GM23338 (cell line): ENCODE data around the gene THSD4. TPM values are rescaled to one million over a fixed set of nuclear protein-coding genes. Genes with fewer than 3 reads are reported as not detected.

Source experiments
- ATAC-seq: fragments of 200-7000 bp; cut with Tn5 transposase; 3 replicates; pipeline ENCODE4 v1.9.1; 2020
- DNase-seq: peaks from one replicate; pipeline ENCODE4 v3.0.0-alpha.2; 2015; ENCODE audit warnings: low spot score
- H2AFZ ChIP-seq: fragments of 200-600 bp; sonication (generic); 2 replicates; pipeline ENCODE4 v1.8.0; 2016; ENCODE audit warnings: antibody characterized with exemption, mild to moderate bottlenecking, moderate library complexity
- H3F3A ChIP-seq: fragments of 200-600 bp; sonication (generic); replicated peaks from 2 replicates; pipeline ENCODE4 v1.8.0; 2017; ENCODE audit warnings: antibody characterized with exemption, mixed run types, low read depth
- H3K27ac ChIP-seq: fragments of 200-600 bp; sonication (generic); 2 replicates; pipeline ENCODE4 v1.6.1; 2016; ENCODE audit warnings: low read depth
- H3K27me3 ChIP-seq: fragments of 200-600 bp; sonication (generic); 2 replicates; pipeline ENCODE4 v1.8.0; 2016; ENCODE audit warnings: mild to moderate bottlenecking, mixed run types, moderate library complexity; ENCODE audit not compliant: insufficient read depth
- H3K36me3 ChIP-seq: fragments of 200-600 bp; sonication (generic); 2 replicates; pipeline ENCODE4 v1.8.0; 2016; ENCODE audit warnings: mild to moderate bottlenecking; ENCODE audit not compliant: insufficient read depth
- H3K4me1 ChIP-seq: fragments of 200-600 bp; sonication (generic); 2 replicates; pipeline ENCODE4 v1.8.0; 2016; ENCODE audit warnings: mild to moderate bottlenecking, moderate library complexity; ENCODE audit not compliant: insufficient read depth
- H3K4me2 ChIP-seq: fragments of 200-600 bp; sonication (generic); 2 replicates; pipeline ENCODE4 v1.7.1; 2017; ENCODE audit warnings: mixed run types
- H3K4me3 ChIP-seq: fragments of 200-600 bp; sonication (generic); 2 replicates; pipeline ENCODE4 v1.6.1; 2016; ENCODE audit warnings: mixed run types
- H3K79me2 ChIP-seq: fragments of 200-600 bp; sonication (generic); replicated peaks from 2 replicates; pipeline ENCODE4 v1.8.0; 2017; ENCODE audit warnings: mild to moderate bottlenecking; ENCODE audit not compliant: insufficient read depth
- H3K9me2 ChIP-seq: fragments of 200-600 bp; sonication (generic); 2 replicates; pipeline ENCODE4 v1.8.0; 2017; ENCODE audit not compliant: insufficient read depth
- H4K20me1 ChIP-seq: fragments of 200-600 bp; sonication (generic); replicated peaks from 2 replicates; pipeline ENCODE4 v1.8.0; 2017; ENCODE audit warnings: mild to moderate bottlenecking; ENCODE audit not compliant: insufficient read depth
- H3K27ac Mint-ChIP-seq: 2 replicates; pipeline ENCODE4 v1.8.0; 2020; ENCODE audit warnings: inconsistent platforms, mild to moderate bottlenecking, moderate library complexity, mixed read lengths
- H3K27me3 Mint-ChIP-seq: 3 replicates; pipeline ENCODE4 v1.8.0; 2022; ENCODE audit warnings: low read depth, mild to moderate bottlenecking, moderate library complexity, mixed read lengths, inconsistent platforms; ENCODE audit not compliant: insufficient read depth, poor library complexity
- H3K36me3 Mint-ChIP-seq: 3 replicates; pipeline ENCODE4 v1.8.0; 2021; ENCODE audit warnings: low read depth, mild to moderate bottlenecking, inconsistent platforms, moderate library complexity, mixed read lengths
- H3K4me1 Mint-ChIP-seq: 3 replicates; pipeline ENCODE4 v1.8.0; 2020; ENCODE audit warnings: mild to moderate bottlenecking, inconsistent platforms, mixed read lengths
- H3K4me3 Mint-ChIP-seq: 3 replicates; pipeline ENCODE4 v1.8.0; 2021; ENCODE audit warnings: moderate library complexity, mild to moderate bottlenecking, inconsistent platforms, mixed read lengths
- H3K9me3 Mint-ChIP-seq: 3 replicates; pipeline ENCODE4 v1.8.0; 2020; ENCODE audit warnings: moderate library complexity, mild to moderate bottlenecking, inconsistent platforms, mixed read lengths
- CREB1 ChIP-seq: fragments of 250-450 bp; sonication (Bioruptor Pico); IDR thresholded peaks from 2 replicates; pipeline ENCODE4 v1.5.0; 2020; ENCODE audit warnings: low read depth, mild to moderate bottlenecking, moderate library complexity
- CTCF ChIP-seq, 2 experiments: fragments of 200-600 bp in 1 of 2; sonication (generic) in 1 of 2; conservative IDR thresholded peaks; 2 replicates each; pipeline versions ENCODE4 v1.5.1 to v1.6.1; 2016 to 2017; ENCODE audit warnings: antibody characterized with exemption in 2 of 2, low read depth in 2 of 2, mild to moderate bottlenecking in 2 of 2, moderate library complexity in 1 of 2
- ETS1 ChIP-seq: IDR thresholded peaks from 2 replicates; pipeline ENCODE4 v1.6.1; 2016; ENCODE audit warnings: antibody characterized with exemption
- EZH2 ChIP-seq: fragments of 200-600 bp; sonication (generic); IDR thresholded peaks from one replicate; pipeline ENCODE4 v1.8.0; 2017; ENCODE audit warnings: antibody characterized with exemption, mild to moderate bottlenecking, low read depth; ENCODE audit not compliant: unreplicated experiment
- EZH2phosphoT487 ChIP-seq: fragments of 200-600 bp; sonication (generic); IDR thresholded peaks from one replicate; pipeline ENCODE4 v1.8.1; 2018; ENCODE audit warnings: antibody characterized with exemption; ENCODE audit not compliant: unreplicated experiment
- JUNB ChIP-seq: IDR thresholded peaks from one replicate; pipeline ENCODE4 v1.6.1; 2016; ENCODE audit warnings: antibody characterized with exemption; ENCODE audit not compliant: unreplicated experiment
- NANOG ChIP-seq: IDR thresholded peaks from 2 replicates; pipeline ENCODE4 v1.6.1; 2016; ENCODE audit warnings: antibody characterized with exemption, borderline replicate concordance
- POLR2AphosphoS5 ChIP-seq: IDR thresholded peaks from 2 replicates; pipeline ENCODE4 v1.6.1; 2016; ENCODE audit warnings: antibody characterized with exemption, low read depth
- REST ChIP-seq: IDR thresholded peaks from one replicate; pipeline ENCODE4 v1.6.1; 2018; ENCODE audit warnings: antibody characterized with exemption; ENCODE audit not compliant: unreplicated experiment
- STAT1 ChIP-seq: IDR thresholded peaks from one replicate; pipeline ENCODE4 v1.6.1; 2016; ENCODE audit warnings: antibody characterized with exemption; ENCODE audit not compliant: unreplicated experiment
- ZNF114 ChIP-seq: fragments of 250-450 bp; sonication (Bioruptor Pico); IDR thresholded peaks from 2 replicates; pipeline ENCODE4 v1.5.0; 2020; ENCODE audit warnings: mild to moderate bottlenecking, moderate library complexity
- ZNF331 ChIP-seq: fragments of 250-450 bp; sonication (Bioruptor Pico); IDR thresholded peaks from 2 replicates; pipeline ENCODE4 v1.5.0; 2020; ENCODE audit warnings: low read depth, mild to moderate bottlenecking, moderate library complexity
- polyA plus RNA-seq: library from polyadenylated mRNA; unstranded; fragments of >200 nt; fragmentation: Nextera tagmentation; extraction: Ambion mirVana; gene quantifications from 2 replicates; pipeline ENCODE4 v1.2.1, GENCODE V29; 2016
- total RNA-seq: library from RNA; depleted of rRNA; stranded (reverse); fragments of >200 nt; shearing (Covaris generic); gene quantifications from 2 replicates; pipeline ENCODE4 v1.2.3, GENCODE V29; 2014
- TF ChIP-seq, protein P1 (sequence below): fragments of 250-450 bp; sonication (Bioruptor Pico); IDR thresholded peaks from 2 replicates; pipeline ENCODE4 v1.5.0; 2020; ENCODE audit warnings: mild to moderate bottlenecking, moderate library complexity

Gene THSD4
- total and polyA plus RNA-seq, 2 experiments from 2014 or later = 2.0 to 7.4 TPM

DNA sequence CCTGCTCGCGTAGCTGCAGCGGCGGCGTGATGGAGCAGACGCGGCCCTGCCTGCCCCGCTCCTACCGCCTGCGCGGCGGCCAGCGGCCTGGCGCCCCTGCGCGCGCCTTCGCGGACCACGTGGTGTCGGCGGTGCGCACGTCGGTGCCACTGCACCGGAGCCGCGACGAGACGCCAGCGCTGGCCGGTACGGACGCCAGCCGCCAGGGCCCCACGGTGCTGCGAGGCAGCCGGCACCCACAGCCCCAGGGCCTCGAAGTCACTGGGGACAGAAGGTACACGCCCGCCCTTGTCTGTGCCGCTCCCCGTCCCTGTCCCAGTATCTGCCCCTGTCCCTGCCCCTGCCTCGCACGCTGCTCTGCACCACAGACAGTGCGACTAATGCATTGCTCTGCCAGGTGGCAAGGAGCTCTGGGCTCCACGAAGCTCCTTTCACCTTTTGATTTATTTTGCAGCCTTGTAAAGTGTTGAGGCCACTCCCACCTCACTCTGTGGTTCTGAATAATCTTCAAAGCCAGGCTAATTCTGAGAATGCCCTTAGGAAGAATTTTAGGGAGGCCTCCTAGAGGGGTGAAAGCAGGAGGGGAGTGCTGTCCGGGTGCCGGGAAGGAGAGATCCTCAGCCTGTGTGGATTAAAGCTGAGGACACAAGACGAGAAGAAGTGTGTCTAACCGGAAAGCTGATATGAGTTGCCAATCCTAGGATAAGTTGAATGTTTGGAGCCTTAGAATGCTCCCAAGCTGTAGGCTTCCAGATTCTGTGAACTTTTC lies 100.0 kb downstream of the THSD4 start:
- H3K4me1 Mint-ChIP-seq = peaks cover 10% of the 10 kb centered on the region
- no peaks in the 10 kb centered on the region for H3K79me2 ChIP-seq
- peaks cover 6% of the 10 kb centered on the region; the same call in 2 of the 3 replicates for H3K36me3 Mint-ChIP-seq
- no peak overlapping the region for H3K4me3 Mint-ChIP-seq
- DNase-seq (peak; percentile 66), ATAC-seq (peak; percentile 91)
- no peak overlapping the region for H3K27ac ChIP-seq
- peaks cover 7% of the 10 kb centered on the region for H3K4me1 ChIP-seq
- H3K27ac Mint-ChIP-seq = no peak overlapping the region
- 0 out of 2 replicates have a peak overlapping the region, but pooled peaks have one; percentile 32 for H3K4me2 ChIP-seq
- H3K27me3 ChIP-seq = peaks cover 27% of the 10 kb centered on the region
- H4K20me1 ChIP-seq = no peaks in the 10 kb centered on the region
- H3K27me3 Mint-ChIP-seq = peaks cover 2% of the 10 kb centered on the region
- H3K36me3 ChIP-seq = no peaks in the 10 kb centered on the region
- H3F3A ChIP-seq = 0 out of 2 replicates have a peak, but pooled peaks cover 5% of the 10 kb centered on the region
- H2AFZ ChIP-seq = peak overlapping the region; percentile 78; the same call in 1 of the 2 replicates
- TF ChIP-seq ETS1 = no peak
- no peak for TF ChIP-seq ZNF331 (CRISPR knock-in tag)
- TF ChIP-seq CTCF (conservative IDR thresholded peaks at IDR 0.05; ENCODE audit: low read depth in 2 of 2) = no peak
- TF ChIP-seq POLR2AphosphoS5 = no peak
- no peak for TF ChIP-seq REST
- no peak for TF ChIP-seq EZH2phosphoT487
- TF ChIP-seq ZNF114 (CRISPR knock-in tag) = no peak
- no peak for TF ChIP-seq CREB1 (CRISPR knock-in tag)
- TF ChIP-seq EZH2 = no peak
- TF ChIP-seq NANOG = no peak
- TF ChIP-seq, protein P1, sequence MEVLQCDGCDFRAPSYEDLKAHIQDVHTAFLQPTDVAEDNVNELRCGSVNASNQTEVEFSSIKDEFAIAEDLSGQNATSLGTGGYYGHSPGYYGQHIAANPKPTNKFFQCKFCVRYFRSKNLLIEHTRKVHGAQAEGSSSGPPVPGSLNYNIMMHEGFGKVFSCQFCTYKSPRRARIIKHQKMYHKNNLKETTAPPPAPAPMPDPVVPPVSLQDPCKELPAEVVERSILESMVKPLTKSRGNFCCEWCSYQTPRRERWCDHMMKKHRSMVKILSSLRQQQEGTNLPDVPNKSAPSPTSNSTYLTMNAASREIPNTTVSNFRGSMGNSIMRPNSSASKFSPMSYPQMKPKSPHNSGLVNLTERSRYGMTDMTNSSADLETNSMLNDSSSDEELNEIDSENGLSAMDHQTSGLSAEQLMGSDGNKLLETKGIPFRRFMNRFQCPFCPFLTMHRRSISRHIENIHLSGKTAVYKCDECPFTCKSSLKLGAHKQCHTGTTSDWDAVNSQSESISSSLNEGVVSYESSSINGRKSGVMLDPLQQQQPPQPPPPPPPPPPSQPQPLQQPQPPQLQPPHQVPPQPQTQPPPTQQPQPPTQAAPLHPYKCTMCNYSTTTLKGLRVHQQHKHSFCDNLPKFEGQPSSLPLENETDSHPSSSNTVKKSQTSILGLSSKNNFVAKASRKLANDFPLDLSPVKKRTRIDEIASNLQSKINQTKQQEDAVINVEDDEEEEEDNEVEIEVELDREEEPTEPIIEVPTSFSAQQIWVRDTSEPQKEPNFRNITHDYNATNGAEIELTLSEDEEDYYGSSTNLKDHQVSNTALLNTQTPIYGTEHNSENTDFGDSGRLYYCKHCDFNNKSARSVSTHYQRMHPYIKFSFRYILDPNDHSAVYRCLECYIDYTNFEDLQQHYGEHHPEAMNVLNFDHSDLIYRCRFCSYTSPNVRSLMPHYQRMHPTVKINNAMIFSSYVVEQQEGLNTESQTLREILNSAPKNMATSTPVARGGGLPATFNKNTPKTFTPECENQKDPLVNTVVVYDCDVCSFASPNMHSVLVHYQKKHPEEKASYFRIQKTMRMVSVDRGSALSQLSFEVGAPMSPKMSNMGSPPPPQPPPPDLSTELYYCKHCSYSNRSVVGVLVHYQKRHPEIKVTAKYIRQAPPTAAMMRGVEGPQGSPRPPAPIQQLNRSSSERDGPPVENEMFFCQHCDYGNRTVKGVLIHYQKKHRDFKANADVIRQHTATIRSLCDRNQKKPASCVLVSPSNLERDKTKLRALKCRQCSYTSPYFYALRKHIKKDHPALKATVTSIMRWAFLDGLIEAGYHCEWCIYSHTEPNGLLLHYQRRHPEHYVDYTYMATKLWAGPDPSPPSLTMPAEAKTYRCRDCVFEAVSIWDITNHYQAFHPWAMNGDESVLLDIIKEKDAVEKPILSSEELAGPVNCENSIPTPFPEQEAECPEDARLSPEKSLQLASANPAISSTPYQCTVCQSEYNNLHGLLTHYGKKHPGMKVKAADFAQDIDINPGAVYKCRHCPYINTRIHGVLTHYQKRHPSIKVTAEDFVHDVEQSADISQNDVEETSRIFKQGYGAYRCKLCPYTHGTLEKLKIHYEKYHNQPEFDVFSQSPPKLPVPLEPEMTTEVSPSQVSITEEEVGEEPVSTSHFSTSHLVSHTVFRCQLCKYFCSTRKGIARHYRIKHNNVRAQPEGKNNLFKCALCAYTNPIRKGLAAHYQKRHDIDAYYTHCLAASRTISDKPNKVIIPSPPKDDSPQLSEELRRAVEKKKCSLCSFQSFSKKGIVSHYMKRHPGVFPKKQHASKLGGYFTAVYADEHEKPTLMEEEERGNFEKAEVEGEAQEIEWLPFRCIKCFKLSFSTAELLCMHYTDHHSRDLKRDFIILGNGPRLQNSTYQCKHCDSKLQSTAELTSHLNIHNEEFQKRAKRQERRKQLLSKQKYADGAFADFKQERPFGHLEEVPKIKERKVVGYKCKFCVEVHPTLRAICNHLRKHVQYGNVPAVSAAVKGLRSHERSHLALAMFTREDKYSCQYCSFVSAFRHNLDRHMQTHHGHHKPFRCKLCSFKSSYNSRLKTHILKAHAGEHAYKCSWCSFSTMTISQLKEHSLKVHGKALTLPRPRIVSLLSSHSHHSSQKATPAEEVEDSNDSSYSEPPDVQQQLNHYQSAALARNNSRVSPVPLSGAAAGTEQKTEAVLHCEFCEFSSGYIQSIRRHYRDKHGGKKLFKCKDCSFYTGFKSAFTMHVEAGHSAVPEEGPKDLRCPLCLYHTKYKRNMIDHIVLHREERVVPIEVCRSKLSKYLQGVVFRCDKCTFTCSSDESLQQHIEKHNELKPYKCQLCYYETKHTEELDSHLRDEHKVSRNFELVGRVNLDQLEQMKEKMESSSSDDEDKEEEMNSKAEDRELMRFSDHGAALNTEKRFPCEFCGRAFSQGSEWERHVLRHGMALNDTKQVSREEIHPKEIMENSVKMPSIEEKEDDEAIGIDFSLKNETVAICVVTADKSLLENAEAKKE (CRISPR knock-in tag) = no peak
- no peak for TF ChIP-seq JUNB
- TF ChIP-seq STAT1 = no peak
- no peaks in the 10 kb centered on the region for H3K9me3 Mint-ChIP-seq
- peak overlapping the region; percentile 28; the same call in 1 of the 2 replicates for H3K4me3 ChIP-seq
- H3K9me2 ChIP-seq = no peaks in the 10 kb centered on the region
